Urothelium cell line (cell line): ENCODE data around the gene FAM124A.

Source experiments
- DNase-seq: peaks from one replicate; pipeline ENCODE4 v3.0.0; 2011; ENCODE audit warnings: low spot score, mixed read lengths
- FAIRE-seq: peaks from 2 replicates; lab custom pipeline; 2011; peaks lifted over from hg19 to GRCh38; lab: Jason Lieb, UNC

FAM124A gene

DNA sequence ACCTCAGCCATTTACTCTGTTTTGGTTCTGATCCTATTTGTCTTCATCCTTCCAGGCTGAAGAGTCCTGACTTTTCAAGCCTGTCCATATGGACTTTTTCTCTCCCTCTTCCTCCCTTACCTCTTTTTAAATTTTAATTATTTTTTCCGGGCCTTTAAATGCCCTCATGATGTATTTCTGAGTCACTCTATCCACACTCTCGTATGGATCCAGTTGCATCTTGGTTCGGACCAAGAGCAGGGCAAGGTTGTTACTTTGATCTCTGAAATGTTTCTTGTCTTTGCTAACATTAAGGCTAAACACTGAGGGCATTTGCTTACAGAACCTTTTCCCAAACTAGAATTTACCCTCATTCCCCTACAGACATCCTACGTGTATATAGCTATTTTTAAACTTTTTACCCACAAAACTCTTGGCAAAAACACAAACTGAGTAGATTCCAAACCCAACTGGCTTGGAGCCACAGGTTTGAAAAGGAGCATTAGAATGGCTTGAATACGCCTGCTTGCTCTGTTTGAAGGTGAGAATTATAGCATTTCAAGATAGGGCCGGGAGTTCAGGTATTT, 69.9 kb downstream of the FAM124A start:
- FAIRE-seq (no peak), DNase-seq (no peak)

DNA sequence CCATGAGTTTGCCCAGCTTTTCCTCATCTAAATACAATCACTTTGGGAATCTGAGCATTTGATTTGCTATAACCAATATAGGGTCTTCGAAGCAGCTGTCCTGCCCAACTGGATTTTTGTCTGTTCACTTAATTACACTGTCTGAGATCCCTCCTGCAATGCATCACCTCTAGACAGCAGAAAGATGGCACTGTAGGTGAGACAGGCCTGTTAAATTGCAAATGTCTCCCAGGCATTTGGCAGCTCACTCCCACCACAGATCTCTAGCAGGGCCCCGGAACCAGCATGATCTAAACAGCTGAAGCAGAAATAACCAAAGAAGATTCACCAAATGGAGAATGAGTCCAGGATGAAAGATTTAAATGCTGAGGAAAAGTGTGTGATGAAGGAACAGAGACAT, 75.4 kb downstream of the FAM124A start:
- FAIRE-seq, result no peak
- DNase-seq, result no peak

DNA sequence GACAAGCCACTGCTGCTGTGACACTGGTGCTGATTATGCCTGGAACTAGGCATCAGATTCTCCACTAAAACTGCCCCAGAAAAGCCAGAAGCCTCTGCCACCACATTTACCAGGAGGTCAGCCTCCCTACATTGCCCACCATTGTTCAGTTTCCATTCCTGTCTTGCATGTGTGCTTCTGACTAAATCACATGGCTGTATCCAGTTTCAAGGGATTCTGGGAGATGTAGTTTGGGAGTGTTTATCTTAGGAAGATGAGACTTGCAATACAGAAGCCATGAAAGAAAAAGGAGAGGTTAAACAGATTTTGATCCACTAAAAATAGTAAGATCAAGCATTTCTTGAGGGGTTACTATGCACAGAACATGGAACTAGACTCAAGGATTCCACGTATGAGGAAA, 76.6 kb downstream of the FAM124A start:
- FAIRE-seq (no peak), DNase-seq (no peak)

DNA sequence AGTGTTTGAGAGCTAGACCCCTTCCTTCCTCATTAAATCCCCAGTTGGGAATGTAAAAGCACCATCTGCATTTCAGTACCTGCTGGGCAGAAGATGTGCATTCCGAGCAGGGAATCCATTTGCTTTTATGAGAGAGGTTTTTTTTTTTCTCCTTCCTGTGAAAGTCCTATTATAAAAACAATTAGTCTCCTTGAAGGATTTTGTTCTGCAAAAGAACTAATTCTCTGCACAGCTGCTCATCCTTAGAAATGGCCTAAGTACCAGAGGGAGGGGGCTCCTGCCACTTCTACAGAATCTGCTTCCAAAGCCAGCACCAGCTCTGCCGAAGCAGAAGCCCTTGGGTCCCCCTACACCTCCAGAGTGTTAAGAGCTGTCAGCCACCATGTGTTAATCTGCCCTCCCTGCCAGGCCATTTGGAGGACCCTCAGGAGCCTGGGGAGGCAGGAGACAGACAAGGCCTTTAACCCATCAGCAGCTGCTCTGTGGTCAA, 80.9 kb downstream of the FAM124A start:
- FAIRE-seq (no peak), DNase-seq (no peak)

DNA sequence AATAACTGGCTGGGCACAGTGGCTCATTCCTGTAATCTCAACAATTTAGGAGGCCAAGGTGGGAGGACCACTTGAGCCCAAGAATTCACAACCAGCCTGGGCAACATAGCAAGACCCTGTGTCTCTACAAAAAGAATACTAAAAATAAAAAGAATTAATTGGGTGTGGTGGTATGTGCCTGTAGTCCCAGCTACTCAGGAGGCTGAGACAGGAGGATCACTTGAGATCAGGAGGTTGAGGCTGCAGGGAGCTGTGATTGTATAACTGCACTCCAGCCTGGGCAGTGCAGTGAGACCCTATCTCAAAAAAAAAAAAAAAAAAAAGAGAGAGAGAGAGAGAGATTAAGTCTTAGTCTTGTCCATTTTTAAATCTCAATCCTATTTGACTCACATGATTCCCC, 81.7 kb downstream of the FAM124A start:
- FAIRE-seq (no peak), DNase-seq (no peak)

DNA sequence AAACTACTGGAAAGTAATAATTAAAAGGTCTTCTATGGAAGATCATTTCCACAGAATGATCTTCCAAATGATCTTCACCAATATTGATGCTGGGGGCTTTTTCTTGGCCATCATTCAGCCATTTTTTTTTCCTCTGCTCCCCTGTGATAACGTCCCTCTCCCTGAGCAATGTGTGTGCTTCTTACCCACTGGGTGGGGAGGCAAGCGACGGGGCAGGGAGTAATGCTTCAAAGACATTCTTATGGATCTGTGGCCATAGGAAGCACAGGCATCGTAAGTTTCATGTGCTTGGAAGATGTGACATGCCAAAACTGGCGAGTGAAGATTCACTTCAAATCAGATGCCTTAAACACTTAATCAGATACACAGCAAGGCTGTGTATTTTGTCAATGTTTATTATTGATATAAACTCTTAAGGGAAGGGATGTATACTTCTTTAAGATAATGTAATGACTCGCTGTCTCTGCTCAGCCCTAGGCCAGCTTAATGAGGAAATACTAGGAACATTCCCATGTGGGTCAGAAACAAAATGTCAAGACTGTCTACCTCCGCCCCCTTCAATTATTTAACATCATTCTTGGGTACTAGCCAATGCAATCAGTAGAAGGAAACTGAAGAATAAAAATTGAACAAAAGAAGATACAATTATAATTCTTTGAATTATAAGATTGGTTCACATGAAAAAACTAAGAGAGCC, 83.2 kb downstream of the FAM124A start:
- DNase-seq, result no peak
- no peak for FAIRE-seq

DNA sequence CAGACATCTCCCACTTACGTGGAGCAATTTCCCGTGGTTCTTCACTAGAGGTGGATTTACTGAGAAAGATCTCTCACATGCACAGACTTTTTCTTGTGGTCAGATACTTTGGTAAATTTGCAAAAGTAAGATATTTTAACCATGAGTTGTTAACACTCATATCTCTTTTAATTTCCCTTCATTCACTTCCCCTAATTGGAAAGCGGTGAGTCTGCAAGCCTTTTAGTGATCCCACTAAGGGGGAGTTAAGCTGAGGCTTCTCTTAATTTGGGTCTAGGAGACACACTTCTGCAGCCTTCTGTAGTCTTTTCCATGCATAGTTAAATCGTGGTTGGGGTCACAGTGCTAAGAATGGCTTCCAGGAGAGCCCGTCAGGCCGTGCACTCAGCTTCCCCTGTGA, 86.6 kb downstream of the FAM124A start:
- FAIRE-seq, result no peak

DNA sequence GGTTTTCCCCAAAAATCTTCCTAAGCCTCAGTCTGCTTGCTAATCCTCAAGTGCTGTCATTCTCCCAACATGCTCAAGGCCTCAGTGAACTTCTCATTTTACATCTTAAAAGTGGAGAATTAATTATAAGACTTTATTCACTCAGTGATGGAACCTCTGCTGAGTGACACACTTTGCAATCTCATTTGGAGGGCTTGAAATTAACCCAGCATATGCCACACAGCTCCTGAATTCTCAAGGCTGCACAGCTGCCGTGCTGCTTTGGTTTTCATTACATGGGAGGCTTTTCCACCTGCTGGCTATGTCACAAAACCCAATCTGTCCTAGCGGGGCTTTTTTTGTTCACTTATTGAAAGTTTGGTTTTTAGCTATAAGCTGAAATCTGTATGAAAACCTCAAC, 89.0 kb downstream of the FAM124A start:
- no peak for DNase-seq
- no peak for FAIRE-seq

More for the DNA sequence above, 86.6 kb downstream of the FAM124A start:
- DNase-seq, result no peak

DNA sequence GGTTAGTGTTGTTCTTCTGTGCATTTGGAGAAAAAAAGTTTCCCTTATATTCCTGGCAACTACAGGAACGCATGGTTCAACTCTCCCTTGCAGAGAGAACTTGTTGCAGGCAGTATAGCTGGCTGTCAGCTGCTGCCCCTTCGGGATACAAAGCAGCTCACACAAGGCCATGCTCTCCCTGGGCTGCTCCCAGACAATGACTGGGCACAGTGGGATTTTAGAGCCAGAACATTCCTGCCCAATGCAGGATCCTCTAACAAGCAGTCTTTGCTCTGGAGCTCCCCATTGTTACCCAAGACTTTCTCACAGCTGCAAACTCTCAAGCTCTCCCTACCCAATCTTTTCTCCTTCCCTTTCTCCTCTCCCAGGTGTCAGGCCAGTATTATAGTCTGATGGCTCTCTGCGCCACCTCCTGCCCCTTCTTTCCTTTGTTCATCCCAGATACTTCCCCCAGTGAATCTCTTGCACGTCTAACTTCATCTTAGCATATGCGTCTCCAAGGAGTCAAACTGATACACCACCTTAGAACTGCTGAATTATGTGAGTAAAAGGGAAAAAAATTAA, 89.8 kb downstream of the FAM124A start:
- DNase-seq, result no peak
- FAIRE-seq, result no peak

DNA sequence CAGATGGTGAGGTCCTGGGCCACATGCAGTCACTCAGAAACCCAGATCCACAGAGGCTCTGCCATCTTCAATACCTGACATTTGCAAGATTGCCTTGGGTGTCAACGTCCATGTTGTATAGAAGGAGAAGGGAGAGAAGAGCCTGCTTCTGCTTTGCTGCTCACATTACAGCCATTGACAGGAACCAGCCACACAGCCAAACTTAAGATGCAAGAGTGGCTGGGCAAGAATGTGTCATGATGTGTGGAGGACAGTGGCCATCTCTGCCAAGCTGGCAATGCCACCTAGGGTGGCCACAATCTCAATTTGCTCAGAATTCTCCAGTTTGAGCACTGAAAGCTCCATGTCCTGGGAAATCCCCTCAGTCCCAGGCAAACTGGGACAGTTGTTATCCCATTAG, 91.4 kb downstream of the FAM124A start:
- DNase-seq, result no peak

DNA sequence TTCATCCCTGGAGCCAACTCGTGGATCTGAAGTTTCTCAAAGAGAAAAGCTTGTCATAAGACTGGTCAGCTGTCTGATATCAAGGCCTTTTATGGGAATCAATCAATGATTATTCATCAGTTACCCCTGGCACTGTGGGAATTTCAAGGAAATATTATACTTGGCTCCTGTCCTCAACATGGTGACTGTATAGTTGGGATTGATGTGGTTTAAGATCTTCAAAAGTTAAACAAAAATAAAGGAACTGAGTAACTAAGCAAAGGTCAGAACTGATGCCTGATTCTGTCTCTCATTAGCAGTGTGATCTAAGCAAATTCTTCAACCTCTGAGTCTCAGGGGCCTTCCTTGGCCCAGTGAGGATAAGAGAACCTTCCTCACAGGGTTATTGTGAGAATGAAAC, 95.1 kb downstream of the FAM124A start:
- FAIRE-seq, result no peak
- no peak for DNase-seq

More for the DNA sequence above, 91.4 kb downstream of the FAM124A start:
- FAIRE-seq, result no peak

DNA sequence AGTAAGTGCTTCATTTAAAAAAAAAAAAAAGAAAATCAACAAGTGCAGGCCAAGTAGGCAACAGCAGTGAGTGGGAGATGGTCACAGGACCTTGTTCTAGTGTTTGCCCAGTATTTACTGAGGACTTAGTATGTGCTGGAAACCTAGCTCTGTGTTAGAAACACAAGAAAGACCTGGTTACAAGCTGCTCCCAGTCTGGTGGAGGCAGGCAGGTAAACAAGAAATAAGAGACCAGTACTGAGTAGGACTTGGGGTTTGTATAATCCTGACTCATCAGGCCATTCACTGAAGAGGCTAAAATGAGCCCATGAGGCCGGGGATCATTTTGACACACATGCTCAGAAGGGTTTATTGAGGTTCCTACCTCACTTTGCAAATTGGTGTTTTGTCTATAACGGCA, 95.8 kb downstream of the FAM124A start:
- DNase-seq (no peak), FAIRE-seq (no peak)

DNA sequence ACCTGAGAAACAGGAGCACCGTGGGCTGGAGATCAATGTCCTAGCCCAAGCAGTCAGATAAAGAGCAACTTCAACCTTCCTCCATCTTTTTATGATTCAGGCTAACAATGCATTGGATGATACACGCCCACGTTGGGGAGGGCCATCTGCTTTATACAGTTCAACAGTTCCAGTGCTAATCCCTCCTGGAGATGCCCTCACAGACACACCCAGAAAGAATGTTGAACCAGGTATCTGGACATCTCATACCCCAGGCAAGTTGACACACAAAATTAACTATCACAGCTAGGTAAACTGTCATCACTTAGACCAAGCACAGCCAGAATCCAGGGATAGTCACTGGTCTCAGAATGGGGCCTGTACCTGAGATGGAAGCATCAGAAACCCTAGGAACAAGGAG, 96.7 kb downstream of the FAM124A start:
- no peak for DNase-seq
- no peak for FAIRE-seq

DNA sequence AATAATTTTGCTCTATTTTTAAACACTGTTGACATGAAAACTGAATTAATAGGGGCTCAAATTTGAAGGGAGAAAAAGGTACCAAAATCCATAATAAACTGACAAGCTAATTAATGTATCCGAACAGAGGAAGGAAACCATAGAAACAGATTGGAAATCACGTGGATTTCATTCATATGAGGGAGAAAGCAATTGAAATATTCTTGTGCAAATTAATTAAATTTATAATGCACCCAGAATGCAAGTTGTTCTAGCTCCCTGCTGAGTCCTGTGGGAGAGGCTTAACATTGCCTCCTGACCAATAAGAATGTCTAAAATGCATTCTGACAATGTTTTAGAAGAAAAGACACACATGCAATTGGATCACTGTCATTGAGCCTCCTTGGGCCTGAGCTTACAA, 99.6 kb downstream of the FAM124A start:
- DNase-seq, result no peak
- FAIRE-seq, result no peak

DNA sequence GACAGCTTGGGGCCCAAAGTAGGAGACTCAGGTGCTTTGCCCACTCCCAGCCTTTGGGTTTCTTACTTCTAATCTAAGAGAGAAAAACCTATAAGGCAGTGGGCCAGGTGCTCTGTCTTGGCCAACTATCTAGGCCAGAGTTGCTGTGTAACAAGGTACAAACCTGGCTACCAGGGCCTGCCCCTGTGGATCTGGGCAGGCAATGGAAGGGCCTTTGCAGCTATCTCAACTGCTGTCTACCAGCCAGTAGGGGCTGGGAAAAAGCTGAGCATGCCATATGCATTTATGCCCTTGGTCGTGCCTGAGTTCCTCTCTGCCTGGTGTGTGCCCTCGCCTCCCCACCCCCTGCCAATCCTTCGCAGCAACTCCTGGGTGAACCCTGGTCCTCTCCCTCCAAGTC, 100.6 kb downstream of the FAM124A start:
- FAIRE-seq, result no peak

DNA sequence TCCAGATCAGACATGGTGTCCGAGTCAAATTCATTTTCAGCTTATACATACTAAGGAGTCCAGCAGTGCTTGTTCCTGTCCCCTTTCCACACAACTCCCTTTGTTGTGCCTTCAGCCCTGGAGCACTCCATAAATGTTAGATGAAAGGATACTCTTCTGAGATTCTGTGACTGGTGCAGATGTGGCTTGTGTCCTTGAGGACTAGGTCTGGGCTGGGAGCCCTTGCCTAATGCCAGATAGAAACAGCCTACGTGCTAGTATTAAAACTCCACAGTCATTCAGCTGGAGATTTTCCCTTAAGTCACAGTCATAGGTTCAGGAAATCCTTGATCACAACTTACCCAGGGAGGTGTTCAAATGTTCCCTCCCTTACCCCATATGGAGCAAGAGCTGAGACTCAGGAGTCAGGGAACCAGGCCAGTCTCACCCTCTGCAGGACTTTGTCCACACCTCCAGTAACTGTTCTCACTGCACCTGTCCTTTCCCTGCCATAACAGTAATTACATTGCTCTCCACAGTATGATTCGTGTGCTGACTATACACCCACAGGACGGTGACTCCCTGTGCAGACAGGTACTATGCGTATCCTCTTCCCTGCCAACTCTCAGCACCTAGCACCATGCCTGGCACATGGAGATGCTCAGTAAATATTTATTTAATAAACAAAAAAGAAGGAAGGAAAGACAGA, 101.8 kb downstream of the FAM124A start:
- no peak for DNase-seq

More for the DNA sequence above, 100.6 kb downstream of the FAM124A start:
- DNase-seq, result no peak

DNA sequence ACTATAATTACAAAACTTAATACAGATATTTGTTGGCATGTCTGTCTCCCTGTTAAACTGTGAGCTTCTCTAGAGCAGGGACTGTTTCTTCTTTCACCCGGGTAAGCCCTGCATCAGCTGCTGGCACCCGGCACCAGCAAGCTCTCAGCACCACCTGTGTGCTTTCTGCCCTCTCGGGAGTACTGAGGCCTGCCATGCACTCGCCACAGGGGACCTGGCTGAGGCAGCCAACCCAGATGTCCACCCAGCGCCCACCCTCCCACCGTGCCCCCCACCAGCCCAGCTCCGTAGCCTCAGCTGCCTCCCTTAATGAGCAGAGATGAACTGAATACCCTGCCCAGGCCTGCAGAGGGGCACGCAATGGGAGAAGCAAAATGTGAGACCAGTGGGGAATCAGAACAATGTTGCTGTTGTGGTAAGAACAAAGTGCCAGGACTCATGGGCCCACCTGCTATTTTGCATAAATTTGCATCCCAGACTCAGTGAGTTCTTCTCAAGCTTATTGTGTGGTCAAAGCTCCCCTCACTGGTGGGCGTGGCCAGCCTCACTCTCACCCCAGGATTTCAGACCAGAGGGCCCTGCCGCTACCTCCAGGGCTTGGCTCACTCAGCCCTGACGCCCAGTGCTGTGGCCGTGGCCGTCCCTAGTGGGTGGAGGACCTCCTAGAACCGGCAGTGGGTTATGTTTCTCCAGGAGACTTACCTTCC, 102.7 kb downstream of the FAM124A start:
- DNase-seq (no peak), FAIRE-seq (no peak)

More for the DNA sequence above, 101.8 kb downstream of the FAM124A start:
- FAIRE-seq, result no peak

DNA sequence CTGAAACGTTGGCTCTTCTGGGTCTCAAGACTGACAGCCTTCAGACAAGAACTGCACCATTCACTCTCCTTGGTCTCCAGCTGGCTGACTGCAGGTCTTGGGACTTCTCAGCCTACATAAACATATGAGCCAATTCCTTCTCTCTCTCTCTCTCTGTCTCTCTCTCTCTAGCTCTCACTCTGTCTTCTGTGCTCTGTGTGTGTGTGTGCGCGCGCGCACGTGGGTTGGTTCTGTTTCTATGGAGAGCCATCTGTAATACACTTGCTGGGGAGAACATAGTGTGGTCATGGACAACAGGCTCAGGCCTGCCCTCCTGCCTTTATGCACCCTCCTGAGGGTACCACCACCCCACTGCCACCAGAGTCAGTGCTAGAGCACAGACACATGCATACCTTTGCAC, 103.6 kb downstream of the FAM124A start:
- DNase-seq (no peak), FAIRE-seq (no peak)

DNA sequence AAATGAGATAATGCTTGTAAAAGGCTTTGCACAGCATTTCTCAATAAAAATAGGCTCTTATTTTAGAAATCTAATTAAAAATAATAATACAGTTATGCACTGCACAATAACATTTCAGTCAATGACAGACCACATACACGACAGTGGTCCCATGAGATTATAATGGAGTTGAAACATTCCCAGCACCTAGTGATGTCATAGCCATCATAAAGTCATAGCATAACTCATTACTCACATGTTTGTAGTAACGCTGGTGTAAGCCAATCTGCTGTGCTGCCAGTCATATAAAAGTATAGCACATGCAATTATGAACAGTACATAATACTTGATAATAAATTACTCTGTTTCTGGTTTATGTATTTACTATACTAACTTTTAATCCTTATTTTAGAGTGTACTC, 104.6 kb downstream of the FAM124A start:
- FAIRE-seq (no peak), DNase-seq (no peak)

DNA sequence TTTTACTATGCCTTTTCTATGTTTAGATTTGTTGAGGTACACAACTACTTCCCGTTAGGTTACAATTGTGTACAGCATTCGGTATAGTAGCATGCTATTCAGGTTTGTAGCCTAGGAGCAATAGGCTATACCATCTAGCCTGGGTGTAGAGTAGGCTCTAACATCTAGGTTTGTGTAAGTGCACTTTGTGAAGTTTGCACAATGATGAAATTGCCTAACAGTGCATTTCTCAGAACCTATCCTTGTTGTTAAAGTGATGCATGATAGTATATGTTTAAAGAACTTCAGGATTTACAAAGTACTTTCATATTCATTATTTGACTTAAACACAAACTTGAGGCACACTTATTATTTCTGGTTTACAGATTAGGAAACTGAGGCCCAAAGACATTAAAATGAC, 105.8 kb downstream of the FAM124A start:
- no peak for FAIRE-seq
- DNase-seq, result no peak

DNA sequence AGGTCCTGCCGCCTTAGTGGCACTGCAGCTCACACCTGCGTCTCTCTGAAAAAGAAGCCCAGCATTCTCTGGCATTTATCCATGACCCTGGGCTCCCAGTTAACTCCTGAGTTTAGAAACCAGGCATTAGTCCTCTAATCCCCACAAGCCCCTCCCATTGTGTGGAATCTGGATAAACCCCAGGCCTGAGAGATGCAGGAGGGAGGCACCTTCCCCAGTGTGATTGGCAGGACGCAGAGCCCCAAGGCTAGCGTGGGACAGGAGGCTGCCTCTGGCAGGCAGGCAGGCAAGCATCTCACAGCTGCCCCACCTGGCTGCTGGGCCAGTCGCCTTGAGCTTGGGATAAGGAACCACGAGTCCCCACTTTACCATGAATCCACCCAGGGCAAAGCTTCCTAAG, 106.3 kb downstream of the FAM124A start:
- DNase-seq (no peak), FAIRE-seq (no peak)
